EH (cell line): ENCODE results near the gene CHN1.

Source experiments
- DNase-seq: peaks from one replicate; pipeline ENCODE4 v3.0.0-alpha.2; 2015; ENCODE audit warnings: low read depth

CHN1 gene

DNA sequence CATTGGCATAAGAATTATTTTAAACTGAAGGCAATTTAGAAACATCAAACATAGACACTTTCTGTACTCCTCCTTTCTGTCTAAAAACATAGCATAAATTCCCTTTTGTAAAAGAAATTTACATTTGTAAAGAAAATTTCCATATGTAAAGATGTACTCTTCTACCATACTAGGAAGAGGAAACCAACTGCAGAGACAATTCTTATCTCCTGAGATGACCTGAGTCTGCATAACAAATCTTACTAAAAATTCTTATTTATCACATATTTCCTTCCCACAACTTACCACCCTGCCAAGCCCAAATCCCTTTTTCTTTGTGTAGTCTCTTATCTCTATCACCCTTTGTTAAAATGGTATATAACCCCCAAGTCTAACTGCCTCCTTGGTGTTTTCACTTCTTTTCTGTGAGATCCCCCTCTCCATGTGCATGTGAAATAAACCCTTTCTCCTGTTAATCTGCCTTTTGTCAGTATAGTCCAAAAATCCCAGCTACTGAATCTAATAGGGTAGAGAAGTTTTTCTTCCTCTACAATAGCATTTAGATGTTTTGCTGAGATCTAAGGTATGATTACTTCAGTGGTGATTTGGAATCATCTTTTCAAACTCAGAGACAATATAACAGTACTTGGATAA is 81.0 kb downstream of the CHN1 start:
- no peak for DNase-seq

DNA sequence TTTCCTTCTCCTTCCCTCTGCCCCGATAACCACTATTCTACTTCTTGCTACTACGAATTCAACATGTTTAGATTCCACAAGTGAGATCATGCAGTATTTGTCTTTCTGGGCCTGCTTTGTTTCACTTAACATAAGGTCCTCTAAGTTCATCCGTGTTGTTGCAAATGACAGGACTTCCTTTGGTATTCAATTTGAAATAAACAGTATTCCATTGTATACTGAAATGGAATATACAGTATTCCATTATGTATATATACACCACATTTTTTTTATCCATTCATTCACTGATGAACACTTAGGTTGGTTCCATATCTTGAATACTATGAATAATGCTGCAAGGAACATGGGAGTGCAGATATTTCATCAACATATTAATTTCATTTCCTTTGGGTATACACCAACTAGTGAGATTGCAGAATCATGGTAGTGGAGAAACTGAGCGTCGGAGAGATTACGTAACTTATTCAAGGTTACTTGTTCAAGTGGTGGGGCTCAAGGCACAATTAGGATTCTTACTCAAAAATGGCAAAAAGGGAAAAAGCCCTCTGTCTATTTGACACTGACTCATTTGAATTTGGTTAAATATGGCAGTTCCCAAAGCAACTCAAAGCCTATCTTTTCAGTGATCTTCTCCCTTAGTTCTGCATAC is 85.1 kb downstream of the CHN1 start:
- DNase-seq = no peak

DNA sequence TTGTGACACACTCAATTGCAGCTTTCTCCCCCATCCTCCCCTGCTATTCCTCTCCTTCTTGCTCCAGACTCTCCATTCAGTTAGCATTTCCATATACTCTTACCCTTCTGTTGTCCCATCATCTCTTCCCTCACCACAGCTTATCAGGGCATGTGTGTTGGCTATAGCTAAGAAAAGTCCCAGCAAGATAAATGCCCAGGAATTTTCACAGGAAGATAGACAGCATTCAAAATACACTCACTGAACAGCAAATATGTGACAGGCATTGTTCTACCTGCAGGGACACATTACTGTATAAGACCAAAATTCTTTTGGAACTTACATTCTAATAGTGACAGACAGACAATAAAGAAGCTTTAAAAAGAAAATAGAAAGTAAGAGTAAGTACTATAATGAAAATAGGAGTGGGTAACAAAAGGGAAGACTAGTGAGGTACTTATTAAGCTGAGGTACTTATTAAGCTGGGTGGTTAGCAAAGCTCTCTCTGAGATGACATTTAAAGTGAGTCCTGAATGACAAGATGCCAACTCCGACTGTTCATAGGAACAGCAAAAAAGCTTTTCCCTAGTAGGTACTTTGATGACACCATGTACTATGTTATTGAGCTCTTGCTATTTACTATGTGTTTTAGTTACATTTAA is 86.2 kb downstream of the CHN1 start:
- DNase-seq = no peak

DNA sequence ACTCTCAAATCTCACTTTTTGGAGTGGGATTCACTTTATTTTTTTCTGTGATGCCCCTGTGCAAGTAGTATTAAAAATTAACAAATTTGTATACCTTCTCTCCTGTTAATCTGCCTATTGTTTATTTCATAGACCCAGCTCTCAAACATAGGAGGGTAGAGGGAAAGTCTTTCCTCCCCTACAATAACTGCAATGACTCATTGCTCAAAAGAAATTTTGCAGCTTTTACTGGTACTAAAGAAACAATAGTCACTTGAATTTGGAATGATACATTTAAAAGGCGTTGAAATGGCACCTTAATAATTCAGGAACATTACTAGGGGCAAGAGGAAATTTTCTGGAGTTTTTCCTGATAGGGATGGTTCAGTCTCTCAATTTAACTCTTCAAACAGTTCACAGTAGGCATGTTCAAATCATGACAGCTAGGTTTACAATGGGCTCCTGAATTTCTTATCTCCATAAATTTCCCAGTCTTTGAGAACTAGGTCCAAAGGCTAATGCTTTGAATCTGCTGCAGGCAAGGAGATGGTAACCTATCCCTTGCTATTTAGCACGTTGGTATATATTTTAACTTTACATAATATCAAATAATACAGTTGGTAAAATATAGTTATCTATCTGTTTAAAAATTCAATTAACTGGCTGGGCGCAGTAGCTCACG is 88.8 kb downstream of the CHN1 start:
- DNase-seq = no peak

DNA sequence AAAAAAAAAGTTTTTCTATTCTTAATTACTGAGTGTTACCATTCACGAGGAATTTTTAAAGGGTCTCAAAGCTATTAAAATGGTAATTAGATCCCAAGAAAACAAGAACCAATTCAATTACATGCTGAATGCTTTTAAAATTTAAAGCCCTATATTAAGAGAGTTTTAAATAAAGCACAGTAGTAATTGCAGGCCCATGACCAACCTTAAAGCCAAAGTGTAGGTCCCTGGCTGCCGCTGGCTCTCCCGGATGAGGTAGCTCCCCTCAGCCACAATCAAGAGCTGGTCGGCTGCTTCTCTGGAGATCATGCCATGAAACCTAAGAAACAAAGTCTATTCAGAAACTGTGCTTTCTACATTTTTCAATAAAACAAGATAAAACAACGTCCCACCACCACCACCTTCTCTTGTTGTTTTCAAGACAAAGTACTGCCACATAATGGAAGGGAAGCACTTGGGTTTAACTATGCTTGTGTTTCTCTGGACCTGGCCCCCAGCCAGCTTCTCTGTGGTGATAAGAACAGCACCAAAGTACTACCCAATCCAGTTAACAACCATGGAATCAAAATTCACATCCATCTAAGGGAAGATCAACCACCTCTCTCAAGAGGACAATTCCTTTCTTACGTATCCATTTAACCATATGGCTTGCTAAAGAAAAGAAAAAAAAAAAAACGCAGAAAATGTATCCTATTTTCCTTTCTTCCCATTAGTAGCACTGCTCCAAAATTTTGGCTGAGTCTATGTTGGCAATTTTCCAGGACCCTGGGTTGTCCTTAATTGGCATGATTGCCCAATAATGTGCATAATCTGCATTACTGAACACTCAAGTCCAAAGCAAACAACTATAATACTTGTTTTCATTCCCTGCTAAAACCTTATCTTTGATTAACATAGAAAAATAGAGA is 90.1 kb downstream of the CHN1 start:
- peak; percentile 46 for DNase-seq

DNA sequence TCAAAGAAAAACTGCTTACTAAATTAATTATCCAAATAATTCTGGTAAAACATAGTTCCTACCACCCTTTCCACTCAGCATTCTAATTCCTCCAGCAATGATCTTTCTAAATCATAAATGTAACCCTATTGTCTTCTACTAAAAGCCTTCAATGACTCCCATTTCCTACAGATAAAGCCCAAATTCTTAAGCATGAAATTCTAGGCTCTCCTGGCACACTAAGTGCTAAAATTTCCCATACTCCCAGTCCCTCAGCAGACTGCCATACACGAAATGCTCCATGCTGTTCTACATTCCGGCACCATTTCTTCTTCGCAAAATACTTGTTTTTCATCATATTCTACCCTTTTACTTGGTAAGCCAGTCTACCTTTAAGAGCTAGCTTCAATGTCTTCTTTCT is 96.9 kb downstream of the CHN1 start:
- DNase-seq = no peak

DNA sequence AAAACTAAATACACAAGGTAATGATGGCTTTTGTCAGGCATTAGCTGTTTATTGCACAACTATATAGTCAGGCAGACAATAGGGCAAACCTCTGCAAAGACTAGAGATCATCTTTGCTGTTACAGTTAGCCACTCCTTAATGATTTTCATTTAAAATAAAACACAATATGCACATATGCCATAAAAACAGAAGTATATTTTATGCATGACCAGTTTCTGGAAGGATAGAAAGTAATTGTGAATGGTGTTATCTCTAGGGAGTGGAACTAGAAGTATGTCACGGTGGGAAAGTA is 102.0 kb downstream of the CHN1 start:
- DNase-seq = no peak

DNA sequence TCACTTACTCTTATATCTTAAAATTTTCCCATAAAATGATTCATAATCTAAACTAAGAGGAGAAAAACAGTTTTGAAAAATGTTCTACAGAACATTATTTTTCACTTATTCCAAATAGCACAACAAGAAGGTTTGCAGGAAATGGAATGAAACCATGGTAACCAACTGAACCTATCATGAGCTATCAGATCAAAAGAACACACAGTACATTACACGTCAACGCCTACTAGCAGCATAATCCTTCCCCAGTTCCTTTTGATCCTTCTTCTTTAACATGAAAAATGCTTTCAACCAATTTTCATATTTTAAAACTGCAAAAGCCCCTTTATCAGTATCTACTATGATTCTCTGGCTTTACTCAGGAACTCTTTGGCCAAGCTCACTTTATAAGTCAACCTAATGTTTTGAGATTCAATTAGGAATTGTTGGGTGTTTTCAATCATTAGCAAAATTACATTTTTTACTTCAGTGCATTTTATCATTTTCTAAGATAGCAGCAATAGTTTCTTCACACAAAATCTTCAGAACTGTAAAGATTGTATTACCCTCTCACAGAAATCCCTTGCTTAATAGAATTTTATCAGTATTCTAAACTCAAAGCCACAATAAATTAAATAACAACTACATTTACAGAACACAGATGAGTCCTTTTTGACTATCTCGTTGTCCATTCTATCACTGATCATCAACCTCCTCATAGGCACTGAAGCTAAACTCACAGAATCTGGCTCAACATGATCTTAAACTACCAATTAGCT is 102.5 kb downstream of the CHN1 start:
- peak; percentile 13 for DNase-seq

DNA sequence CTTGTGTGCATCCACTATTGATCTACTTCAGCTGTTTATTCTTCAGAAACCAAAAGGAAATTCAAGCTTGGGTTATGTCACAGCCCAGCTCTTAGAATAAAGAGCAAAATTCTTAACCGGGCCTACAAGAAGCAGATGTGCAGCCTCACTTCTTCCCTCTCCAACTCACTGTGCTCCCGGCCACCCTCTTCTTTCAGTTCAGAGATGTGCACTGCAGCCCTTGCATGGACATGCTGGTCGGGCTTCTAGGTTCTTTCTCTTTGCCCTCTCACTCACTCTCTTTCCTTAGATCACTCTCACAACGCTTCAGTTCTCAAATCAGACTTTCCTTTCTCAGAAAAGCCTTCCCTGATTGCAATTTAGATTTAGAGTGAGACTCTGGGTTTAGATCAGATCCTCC is 104.1 kb downstream of the CHN1 start:
- peak; percentile 49 for DNase-seq

DNA sequence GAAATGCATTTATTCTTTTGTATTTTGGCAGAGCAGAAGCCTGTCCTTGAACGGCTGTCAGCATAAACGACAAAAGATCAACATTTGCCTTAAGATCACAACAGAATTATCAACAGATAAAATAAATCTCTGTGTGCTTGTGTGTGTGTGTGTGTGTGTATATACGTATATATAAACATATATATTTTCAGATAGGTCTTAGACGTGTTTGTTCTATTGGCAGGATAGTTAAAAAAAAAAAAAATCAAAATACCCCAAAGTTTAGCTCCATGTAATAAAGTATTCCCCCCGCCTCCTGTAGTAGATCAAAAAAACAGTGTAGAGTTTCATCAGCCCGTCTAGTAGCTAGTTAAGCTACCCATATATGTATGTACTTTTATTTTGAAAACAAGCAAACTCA is 107.9 kb downstream of the CHN1 start:
- DNase-seq = no peak

DNA sequence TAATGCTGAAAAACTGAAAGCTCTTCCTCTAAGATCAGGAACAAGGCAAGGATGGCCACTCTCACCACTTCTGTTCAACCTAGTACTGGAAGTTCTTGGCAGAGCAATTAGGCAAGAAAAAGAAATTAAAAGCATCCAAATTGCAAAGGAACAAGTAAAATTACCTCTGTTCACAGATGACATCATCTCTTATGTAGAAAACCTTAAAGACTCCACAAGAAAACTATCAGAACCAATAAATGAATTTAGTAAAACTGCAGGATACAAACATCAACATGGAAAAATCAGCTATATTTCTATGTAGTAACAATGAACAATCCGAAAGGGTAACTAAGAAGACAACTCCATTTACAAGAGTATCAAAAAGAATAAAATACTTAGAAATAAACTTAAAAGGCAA is 112.2 kb downstream of the CHN1 start:
- DNase-seq = no peak

DNA sequence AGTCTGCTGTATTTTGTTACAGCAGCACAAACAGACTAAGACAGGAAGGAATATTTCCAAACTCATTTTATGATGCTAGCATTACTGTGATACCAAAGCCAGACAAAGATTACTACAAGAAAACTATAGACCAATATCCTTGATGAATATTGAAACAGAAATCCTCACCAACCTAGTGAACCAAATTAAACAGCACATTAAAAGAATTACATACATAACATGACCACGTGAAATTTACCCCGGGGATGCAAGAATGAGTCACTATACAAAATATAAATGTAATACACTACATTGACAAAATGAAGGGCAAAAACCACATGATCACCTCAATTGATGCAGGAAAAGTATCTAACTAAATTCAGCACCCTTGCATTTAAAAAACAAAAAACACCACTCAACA is 112.6 kb downstream of the CHN1 start:
- peak; percentile 3 for DNase-seq

DNA sequence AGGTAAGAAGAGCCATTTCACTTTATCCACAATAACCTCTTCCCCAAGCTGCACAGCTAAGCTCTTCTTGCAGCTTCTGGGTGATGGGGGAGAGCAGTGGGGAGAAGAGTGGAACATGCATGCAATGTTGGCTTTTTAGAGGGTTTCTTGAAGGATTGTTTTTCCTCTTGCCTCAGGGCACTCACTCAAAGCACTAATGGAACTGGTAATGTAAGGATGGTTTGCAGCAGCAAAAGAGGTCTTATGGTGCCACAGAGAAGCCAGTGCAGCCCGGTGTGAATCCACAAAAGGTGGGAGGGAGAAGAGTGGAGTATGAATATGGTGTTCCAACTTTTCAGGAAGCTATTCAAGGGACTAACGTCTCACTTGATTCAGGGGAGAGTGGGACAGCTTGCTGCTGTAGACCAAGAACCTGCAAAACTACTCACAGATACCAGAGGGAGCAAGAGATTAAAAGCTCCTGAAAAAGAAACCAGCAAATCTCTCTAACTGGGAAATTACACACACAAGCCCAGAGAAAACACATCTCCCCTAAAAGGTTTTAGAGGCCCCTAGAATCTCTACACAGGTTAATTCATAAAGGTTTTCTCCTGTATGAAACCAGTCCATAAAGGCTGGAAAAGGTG is 116.4 kb downstream of the CHN1 start:
- peak; percentile 18 for DNase-seq

DNA sequence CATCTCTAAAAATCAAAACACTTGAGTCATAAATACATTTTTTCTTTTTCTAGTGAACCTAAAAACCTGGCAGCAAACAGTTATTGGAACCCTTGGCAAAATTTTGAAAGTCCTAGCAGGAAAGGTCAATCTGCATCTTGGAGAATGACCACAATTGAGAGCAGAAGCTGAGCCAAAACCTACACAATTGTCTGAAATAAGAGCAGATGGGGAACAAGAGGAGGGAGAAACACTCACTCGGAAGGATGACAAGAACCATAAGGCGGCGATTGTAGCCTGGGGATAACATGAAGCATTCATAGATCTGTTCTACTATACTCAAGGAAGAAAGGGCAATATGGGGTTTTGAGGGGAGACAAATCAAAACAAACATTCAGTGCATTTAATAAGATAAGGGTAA is 117.0 kb downstream of the CHN1 start:
- DNase-seq = no peak

DNA sequence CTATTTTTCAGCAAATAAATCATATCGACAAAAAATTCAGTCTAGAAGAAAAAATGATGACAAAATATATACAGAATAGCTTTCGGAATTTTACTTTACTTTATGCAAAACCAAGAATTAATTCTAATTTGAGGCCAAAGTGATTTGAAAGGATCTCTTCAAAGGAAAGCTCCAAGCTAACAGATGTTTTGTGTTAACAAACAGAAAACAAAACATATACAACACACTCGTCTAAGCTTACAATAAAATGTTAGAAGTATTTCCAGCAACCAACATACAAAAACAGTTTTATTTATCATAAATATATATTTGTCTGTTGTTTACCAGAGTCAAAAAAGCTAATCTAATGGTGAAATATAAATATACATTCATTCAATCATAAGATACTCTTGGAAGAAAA is 122.8 kb downstream of the CHN1 start:
- no peak for DNase-seq

DNA sequence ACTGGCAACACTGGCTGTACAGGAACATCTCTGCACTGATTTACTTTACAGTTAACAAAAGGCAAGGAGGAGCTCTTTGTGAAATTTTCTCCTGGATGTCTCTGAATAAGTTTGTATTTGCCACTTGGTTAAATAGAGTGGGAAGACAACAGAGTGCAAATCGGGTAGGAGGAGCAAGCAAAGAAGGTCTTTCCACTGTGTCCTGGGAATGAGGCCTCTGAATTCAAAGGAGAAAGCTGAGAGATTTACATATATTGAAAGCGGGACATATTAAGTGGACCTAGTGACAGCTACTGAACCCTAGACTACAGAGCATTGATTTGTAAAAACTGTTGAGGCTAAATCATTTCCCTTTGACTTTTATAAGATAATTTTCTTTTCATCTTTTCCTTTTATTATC is 123.5 kb downstream of the CHN1 start:
- no peak for DNase-seq

DNA sequence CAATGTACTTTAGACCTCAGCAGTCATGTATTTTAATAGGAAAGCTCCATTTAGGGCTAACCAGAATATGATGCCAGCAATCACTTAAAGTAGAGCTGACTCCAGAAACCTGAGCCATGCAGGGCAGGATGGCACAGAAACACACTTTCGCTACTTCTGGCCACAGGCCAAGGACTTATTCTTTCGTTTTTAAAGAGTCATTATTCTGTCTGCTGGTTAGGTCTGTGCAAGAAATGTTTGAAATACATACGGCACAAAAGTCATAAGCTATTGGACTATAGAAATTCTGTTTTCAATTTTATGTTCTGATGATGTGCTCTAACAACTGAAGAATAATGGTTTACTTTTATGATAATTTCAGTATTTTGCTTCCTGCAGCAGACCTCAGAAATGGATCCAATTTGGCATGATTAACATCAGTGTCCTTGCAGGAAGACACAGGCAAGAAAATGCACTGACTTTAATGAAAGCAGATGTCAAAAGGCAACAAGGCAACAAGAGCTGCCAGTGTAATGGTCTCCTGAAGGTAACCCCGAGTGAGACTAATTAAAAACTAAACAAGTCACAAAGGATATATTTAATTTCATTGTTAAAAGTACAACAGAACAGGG is 126.5 kb downstream of the CHN1 start:
- DNase-seq = peak; percentile 61

DNA sequence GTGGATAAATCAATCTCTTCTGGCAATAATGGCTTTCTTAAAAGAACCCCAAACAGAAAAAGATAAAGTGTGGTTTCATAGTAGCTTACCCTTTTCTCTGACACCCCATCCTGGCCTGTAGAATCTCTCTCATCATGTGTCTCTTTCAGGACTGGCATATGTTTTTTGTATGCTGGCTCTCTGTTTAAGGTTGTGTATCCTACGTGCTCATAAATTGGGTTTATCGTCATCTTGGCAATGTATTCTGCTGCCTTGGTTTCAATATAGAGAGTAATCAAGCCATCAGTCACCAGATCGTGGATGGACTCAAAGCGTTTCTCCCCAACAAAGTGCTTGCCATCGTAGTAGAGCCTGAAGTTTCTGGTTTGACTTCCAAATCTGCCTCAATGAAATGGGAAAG is 127.4 kb downstream of the CHN1 start:
- DNase-seq = no peak

DNA sequence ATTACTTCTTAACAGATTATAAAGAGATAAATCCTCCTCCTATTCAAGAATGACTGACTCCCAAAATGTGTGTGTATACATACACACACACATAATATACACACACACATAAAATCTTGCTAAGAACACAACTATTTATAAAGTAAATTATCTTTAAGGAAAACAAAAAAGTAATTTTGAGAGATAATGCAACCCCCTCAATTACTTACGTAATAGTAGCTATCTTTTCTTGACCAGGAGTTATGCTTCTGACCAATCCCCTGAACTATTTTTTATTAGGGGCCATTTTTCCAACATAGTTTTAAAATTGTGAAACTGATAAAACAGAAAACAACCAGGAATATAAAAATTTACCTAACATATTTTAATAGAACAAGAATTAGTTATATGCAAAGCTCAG is 127.9 kb downstream of the CHN1 start:
- DNase-seq = no peak

DNA sequence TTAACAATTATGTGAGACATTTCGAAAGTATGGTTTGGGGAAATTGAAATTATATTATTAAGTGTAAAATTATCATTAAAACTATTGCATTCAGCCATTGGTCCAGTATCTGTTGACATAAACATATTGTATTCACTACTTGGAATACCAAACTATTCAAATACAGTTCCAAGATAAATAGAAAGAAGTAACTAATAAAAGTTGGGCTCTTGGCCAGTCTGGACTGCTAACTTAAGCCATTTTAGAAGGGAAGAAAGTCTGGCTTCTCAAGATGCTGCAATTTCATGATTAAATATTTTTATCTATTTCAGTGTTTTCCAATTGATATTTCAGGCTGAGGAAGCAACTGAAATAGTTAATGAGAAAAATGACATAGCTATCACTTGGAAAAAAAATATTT is 131.1 kb downstream of the CHN1 start:
- DNase-seq = peak; percentile 62

DNA sequence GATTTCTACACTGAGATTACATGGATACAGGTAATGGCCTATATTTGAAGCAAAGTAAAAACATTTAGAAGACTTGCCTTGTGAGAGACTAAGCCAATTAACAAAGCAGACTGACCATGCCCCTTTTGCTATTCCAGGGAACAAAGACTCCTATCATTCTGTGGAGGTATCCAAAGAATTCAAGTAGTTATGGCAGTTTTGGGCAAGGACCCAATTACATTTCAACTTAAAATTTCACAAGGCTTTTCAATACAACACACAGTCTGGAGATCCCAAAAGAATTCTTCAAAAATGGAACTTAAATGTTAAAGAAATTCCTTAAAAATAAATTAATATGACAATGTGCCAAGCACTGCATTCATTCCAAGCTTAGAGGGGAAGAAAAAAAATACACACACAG is 131.7 kb downstream of the CHN1 start:
- DNase-seq = peak; percentile 77
